Measurements from ENCODE around the gene NAP1L5.

Gene NAP1L5

DNA sequence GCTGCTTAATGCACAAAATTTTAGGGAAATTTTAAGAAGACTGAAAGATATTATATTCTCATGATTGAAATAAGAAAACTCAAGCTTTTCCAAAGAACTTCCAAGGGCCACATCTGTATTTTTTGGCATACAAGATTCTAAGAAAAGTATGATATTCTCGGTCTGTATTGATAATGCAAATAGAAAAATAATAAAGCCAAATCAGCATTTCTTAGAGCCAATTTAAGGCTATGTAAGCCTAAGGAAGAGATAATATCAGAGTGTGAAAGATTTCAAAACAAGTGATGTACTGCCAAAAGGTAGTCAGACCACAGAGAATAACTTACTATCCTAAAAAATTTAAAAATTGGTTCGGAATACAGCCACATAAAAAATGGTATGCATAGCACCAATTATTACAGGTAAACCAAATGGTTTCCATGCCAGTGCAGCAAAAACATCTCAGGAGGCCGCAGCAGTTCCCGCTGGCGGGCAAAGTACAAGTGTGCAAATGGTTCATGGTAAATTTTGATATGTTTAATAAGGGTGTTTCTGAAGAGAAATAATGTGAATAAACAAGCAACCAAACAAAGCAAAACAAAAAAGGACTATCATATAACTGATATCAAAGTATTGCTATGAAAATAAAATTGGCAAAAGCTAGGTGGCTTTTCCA, 35.2 kb upstream of the NAP1L5 start:
- no peak overlapping the region for H3K27ac ChIP-seq
- no peak for DNase-seq (ENCODE audit: low spot score)
- H3K4me3 ChIP-seq, result no peak overlapping the region
- TF ChIP-seq, protein P1, sequence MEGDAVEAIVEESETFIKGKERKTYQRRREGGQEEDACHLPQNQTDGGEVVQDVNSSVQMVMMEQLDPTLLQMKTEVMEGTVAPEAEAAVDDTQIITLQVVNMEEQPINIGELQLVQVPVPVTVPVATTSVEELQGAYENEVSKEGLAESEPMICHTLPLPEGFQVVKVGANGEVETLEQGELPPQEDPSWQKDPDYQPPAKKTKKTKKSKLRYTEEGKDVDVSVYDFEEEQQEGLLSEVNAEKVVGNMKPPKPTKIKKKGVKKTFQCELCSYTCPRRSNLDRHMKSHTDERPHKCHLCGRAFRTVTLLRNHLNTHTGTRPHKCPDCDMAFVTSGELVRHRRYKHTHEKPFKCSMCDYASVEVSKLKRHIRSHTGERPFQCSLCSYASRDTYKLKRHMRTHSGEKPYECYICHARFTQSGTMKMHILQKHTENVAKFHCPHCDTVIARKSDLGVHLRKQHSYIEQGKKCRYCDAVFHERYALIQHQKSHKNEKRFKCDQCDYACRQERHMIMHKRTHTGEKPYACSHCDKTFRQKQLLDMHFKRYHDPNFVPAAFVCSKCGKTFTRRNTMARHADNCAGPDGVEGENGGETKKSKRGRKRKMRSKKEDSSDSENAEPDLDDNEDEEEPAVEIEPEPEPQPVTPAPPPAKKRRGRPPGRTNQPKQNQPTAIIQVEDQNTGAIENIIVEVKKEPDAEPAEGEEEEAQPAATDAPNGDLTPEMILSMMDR (IDR thresholded peaks at IDR 0.05), result no peak

DNA sequence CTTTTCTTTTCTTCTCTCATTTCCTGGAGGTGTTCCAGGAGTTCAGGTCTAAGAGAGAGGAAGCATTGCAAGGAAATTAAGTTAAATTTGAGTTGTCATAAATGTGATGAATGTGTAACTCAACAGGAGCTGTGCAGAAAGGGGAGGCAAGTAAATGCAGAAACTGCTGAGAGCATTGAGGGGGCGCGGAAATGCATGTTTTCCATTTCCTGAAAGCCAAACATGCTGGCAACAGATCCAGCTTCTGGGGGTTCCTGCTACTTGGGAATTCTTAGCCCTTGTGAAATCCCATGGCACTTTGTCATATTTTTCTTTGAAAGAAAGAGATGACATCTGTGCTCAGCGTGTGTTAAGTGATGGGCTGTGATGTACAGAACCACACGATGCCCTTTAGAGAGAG, 33.8 kb upstream of the NAP1L5 start:
- Histone ChIP-seq H3K4me3 (no peak overlapping the region), H3K27ac (no peak overlapping the region)
- TF ChIP-seq, protein P1 (IDR thresholded peaks at IDR 0.05), result no peak
- no peak for DNase-seq (ENCODE audit: low spot score)

DNA sequence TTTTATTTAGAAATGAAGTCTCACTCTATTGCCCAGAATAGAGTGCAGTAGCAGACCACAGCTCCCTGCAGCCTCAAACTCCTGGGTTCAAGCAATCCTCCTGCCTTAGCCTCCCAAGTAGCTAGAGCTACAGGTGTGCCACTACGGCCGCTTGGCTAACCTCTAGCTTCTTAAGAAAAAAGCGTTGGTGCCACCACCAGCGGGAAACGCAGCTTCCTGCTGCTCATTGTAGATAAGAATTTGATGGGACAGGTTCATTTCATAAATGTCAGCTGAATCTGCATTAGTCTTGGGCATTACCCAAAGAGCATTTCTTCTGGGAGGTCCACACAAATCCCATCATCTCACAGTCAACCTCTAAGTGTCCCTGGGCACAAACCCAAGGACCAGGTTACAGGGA, 33.2 kb upstream of the NAP1L5 start:
- Histone ChIP-seq H3K4me3 (no peak overlapping the region), H3K27ac (no peak overlapping the region)
- TF ChIP-seq, protein P1 (IDR thresholded peaks at IDR 0.05), result no peak
- DNase-seq (ENCODE audit: low spot score), result no peak

DNA sequence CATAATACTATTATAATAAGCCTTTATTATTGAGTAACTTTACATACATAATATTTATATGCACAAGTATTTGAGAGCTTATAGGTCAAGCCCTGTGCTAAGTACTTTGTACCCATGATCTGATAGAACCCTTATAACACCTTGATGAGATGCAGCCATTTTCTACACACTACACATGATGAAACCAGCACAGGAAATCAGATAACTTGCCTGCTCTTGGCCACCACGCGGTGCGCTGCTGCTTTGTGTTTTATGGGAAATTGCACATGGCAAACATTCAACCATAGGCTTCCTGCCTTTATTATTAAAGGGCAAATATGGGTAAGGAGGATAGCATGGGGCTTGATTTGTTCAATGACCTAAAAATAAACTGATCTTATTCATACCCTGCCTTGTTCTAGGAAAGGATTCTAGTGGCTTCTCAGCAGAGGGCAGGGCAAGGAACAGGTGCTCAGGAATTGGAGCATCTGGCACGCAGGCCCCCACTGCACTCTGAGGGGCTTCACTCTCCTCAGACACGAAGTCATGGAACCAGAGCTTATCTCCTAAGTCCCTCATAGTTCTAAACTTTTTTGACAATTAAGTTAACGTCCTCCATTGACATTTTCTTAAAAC, 31.6 kb upstream of the NAP1L5 start:
- no peak overlapping the region for H3K4me3 ChIP-seq
- no peak overlapping the region for H3K27ac ChIP-seq
- no peak for DNase-seq (ENCODE audit: low spot score)
- TF ChIP-seq, protein P1 (IDR thresholded peaks at IDR 0.05), result no peak

DNA sequence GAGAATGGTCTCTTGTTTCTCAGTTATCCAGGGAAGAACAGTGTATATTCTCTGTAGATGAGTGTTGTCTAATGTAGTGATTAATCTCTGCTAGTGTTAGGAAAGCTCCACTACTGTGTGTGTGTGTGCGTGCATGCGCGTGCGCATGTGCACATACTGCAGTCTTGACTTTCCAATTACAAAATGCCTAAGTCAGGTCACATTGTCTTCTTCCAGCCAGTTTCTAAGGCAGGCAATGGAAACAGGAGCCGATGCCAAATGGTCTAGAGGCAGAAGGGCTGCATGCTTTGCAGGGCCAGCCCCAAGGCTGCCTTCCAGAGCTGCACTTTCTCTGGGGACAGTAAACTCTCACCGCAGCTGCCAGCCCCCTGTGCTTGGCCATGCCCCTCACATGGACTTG, 30.5 kb upstream of the NAP1L5 start:
- H3K4me3 ChIP-seq, result no peak overlapping the region
- DNase-seq (ENCODE audit: low spot score), result no peak

DNA sequence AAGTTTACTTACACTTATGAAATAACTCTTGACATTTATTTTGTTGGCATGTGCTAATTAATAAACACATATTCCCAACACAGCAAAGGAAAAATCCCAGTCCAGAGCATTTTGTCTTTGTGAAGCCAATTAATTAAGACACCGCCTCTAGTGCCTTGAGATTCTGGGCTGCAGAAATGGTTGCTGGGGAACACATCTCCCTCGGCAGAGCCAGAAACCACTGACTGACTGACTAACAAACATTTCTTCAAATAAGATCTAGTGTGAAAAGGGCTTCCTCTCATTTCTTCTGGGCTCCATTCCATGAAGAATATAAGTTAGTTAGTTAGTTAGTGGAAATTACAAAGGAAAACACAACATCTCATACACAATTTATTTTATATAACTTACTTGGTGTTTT, 28.4 kb upstream of the NAP1L5 start:
- DNase-seq (ENCODE audit: low spot score), result no peak
- H3K27ac ChIP-seq, result no peak overlapping the region
- TF ChIP-seq, protein P1 (IDR thresholded peaks at IDR 0.05), result no peak
- H3K4me3 ChIP-seq, result no peak overlapping the region

More for the DNA sequence above, 30.5 kb upstream of the NAP1L5 start:
- H3K27ac ChIP-seq, result peak overlapping the region in 1 of 2 donors; percentile 35
- TF ChIP-seq, protein P1 (IDR thresholded peaks at IDR 0.05), result no peak

DNA sequence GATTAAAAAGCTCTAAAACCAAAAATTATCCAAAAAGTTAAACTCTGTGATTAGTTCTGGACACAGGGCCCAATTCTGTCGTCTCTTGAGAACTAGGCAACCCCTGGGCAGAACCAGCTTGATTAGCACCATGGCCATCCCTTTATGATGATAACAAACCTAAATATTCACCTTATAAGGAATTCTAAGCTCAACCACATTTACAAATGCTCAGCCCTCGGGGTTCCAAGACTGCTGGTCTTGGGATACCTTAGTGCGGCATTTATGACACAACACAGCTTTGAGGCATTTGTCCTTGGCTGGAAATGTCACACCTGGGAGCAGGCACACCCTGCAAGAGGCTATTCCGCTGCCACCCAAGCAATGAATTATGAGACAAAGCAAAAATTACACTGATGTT, 27.5 kb upstream of the NAP1L5 start:
- Histone ChIP-seq H3K27ac (no peak overlapping the region), H3K4me3 (no peak overlapping the region)
- TF ChIP-seq, protein P1 (IDR thresholded peaks at IDR 0.05), result no peak
- no peak for DNase-seq (ENCODE audit: low spot score)
